ENCODE measurements around the gene GABRB1. TPM values are rescaled to one million over a fixed set of nuclear protein-coding genes. Genes with fewer than 3 reads are reported as not detected.

The GABRB1 gene
- total and polyA plus RNA-seq, 2 of the 8 experiments (the other 6 are each of a cell fraction or from before 2014, with no cell fraction given), result 0.22 to 0.38 TPM

DNA sequence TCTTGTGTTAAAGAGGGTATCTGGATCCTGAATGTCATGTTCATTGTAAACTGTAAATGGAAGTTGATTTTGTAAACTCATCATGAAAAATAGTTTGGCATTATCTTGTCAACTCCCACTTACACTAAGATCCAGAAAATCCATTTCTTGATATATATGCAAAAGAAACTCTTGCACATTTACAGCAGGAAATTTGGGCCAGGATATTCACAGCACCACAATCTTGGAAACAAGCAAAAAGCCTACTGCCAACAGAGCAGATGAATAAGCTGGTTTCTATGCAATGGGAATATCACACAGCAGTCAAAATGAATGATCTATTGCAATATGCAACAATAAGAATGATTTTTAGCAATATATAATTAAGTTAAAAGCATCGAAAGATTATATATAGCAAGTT lies 46.6 kb upstream of the GABRB1 start:
- H3K18ac ChIP-seq (ENCODE audit: extremely low read depth, low read length), result no peak overlapping the region
- no peaks in the 10 kb centered on the region for H3K27me3 ChIP-seq (replicated peaks in 1 of 4; ENCODE audit: control insufficient read depth in 3 of 4, extremely low read depth in 1 of 4, insufficient read depth in 3 of 4, low read length in 3 of 4)
- H3K4me1 ChIP-seq (replicated peaks in 1 of 4; ENCODE audit: control insufficient read depth in 3 of 4, insufficient read depth in 4 of 4, low read length in 3 of 4), result no peaks in the 10 kb centered on the region
- no peaks in the 10 kb centered on the region for H3K23me2 ChIP-seq (ENCODE audit: low read depth, low read length)
- no peak overlapping the region for H2AFZ ChIP-seq (ENCODE audit: low read length)
- H3K36me3 ChIP-seq (ENCODE audit: control insufficient read depth in 2 of 4, insufficient read depth in 4 of 4, low read length in 3 of 4), result no peaks in the 10 kb centered on the region
- no peak overlapping the region for H3K9ac ChIP-seq (replicated peaks in 1 of 4; ENCODE audit: extremely low read depth in 1 of 4, low read depth in 3 of 4, low read length in 3 of 4)
- H3K14ac ChIP-seq (ENCODE audit: insufficient read length), result no peak overlapping the region
- 90% methylated on average over 1 of the region's 1 CpG; no CpG with 5 or more reads in 1 of the 2 experiments for WGBS, 2 experiments (ENCODE audit: extremely low coverage in 1 of 2, insufficient coverage in 1 of 2, insufficient read length in 1 of 2, insufficient replicate concordance in 2 of 2, low coverage in 1 of 2, low lambda C conversion rate in 2 of 2, missing lambda C conversion rate in 1 of 2)
- no peak overlapping the region for H3K23ac ChIP-seq (ENCODE audit: insufficient read length)
- H2BK5ac ChIP-seq (ENCODE audit: low read depth, low read length), result no peak overlapping the region
- ChIA-PET CTCF (ENCODE audit: partially characterized antibody) (no interaction called here), POLR2A (ENCODE audit: partially characterized antibody) (no interaction called here)
- H3K56ac ChIP-seq (replicated peaks; ENCODE audit: insufficient read length, low read depth, low read length), result no peak overlapping the region
- H4K8ac ChIP-seq (ENCODE audit: extremely low read depth, insufficient read depth, low read length), result no peak overlapping the region
- H3K4me3 ChIP-seq (ENCODE audit: extremely low read depth in 1 of 4, insufficient read depth in 2 of 4, low read depth in 3 of 4, low read length in 4 of 4), result no peak overlapping the region
- FAIRE-seq (no peak), DNase-seq (ENCODE audit: low read depth in 1 of 2, low spot score in 2 of 2) (no peak)
- no peaks in the 10 kb centered on the region for H3K79me1 ChIP-seq (ENCODE audit: low read depth, low read length)
- no peak overlapping the region for H3K4ac ChIP-seq (replicated peaks; ENCODE audit: insufficient read length, low read depth, low read length)
- H4K91ac ChIP-seq (replicated peaks; ENCODE audit: insufficient read length, low read length), result no peak overlapping the region
- no peak overlapping the region for H2BK20ac ChIP-seq (ENCODE audit: low read length)
- H3K9me3 ChIP-seq (ENCODE audit: insufficient read depth in 2 of 2, low read depth in 1 of 2, low read length in 1 of 2), result no peaks in the 10 kb centered on the region
- no peak overlapping the region for H4K5ac ChIP-seq (ENCODE audit: insufficient read length, low read depth, low read length)
- H4K20me1 ChIP-seq (replicated peaks in 1 of 2; ENCODE audit: control insufficient read depth in 1 of 2, insufficient read depth in 2 of 2, low read length in 2 of 2), result no peaks in the 10 kb centered on the region
- H2BK12ac ChIP-seq (ENCODE audit: low read depth, low read length), result no peak overlapping the region
- no peak overlapping the region for H3K4me2 ChIP-seq (ENCODE audit: insufficient read depth in 1 of 2, low read depth in 2 of 2, low read length in 2 of 2)
- H3K27ac ChIP-seq (ENCODE audit: low read depth, low read length), result no peak overlapping the region
- no peaks in the 10 kb centered on the region for H3K79me2 ChIP-seq (ENCODE audit: control insufficient read depth in 1 of 2, insufficient read depth in 2 of 2, low read length in 2 of 2)
- H2BK15ac ChIP-seq (ENCODE audit: low read length), result no peak overlapping the region
- H2AK5ac ChIP-seq (ENCODE audit: low read depth, low read length), result no peak overlapping the region
- H2BK120ac ChIP-seq (replicated peaks; ENCODE audit: low read depth, low read length), result no peak overlapping the region
- TF ChIP-seq, protein P1, sequence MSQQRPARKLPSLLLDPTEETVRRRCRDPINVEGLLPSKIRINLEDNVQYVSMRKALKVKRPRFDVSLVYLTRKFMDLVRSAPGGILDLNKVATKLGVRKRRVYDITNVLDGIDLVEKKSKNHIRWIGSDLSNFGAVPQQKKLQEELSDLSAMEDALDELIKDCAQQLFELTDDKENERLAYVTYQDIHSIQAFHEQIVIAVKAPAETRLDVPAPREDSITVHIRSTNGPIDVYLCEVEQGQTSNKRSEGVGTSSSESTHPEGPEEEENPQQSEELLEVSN (IDR thresholded peaks at IDR 0.05), result no peak

All from H1 (cell line).